ENCODE measurements around the gene LHFPL3. TPM values are rescaled to one million over a fixed set of nuclear protein-coding genes. Genes with fewer than 3 reads are reported as not detected.
"Not testable (repeated sequence)": the region's sequence is repeated elsewhere in the genome, so short reads cannot be mapped to it uniquely, and the experiment has no call there.

Gene LHFPL3
- total RNA-seq, 1 experiment from 2014 or later: not detected

GRCh38 chr7:104894726-104895521 is 566.5 kb downstream of the LHFPL3 start:
- no peak for DNase-seq (ENCODE audit: low read depth)

- no peak for DNase-seq (ENCODE audit: low read depth)
Observed at GRCh38 chr7:104895522-104896236, 567.3 kb downstream of the LHFPL3 start.

GRCh38 chr7:104898434-104898833 is 570.0 kb downstream of the LHFPL3 start:
- no peak for DNase-seq (ENCODE audit: low read depth)

- no peak for DNase-seq (ENCODE audit: low read depth)
Observed at GRCh38 chr7:104900525-104901239, 572.3 kb downstream of the LHFPL3 start.

- DNase-seq (ENCODE audit: low read depth): no peak
Observed at GRCh38 chr7:104901240-104901619, 572.8 kb downstream of the LHFPL3 start.

- no peak for DNase-seq (ENCODE audit: low read depth)
Observed at GRCh38 chr7:104902183-104902582, 573.8 kb downstream of the LHFPL3 start.

GRCh38 chr7:104903044-104903443 is 574.6 kb downstream of the LHFPL3 start:
- no peak for DNase-seq (ENCODE audit: low read depth)

- DNase-seq (ENCODE audit: low read depth): no peak
Observed at GRCh38 chr7:104903846-104904245, 575.4 kb downstream of the LHFPL3 start.

- DNase-seq (ENCODE audit: low read depth): no peak
Observed at GRCh38 chr7:104906032-104906431, 577.6 kb downstream of the LHFPL3 start.

- no peak for DNase-seq (ENCODE audit: low read depth)
Observed at GRCh38 chr7:104906556-104906955, 578.2 kb downstream of the LHFPL3 start.

- no peak for DNase-seq (ENCODE audit: low read depth)
Observed at GRCh38 chr7:104908636-104909035, 580.2 kb downstream of the LHFPL3 start.

- DNase-seq (ENCODE audit: low read depth): no peak
Observed at GRCh38 chr7:104909096-104909495, 580.7 kb downstream of the LHFPL3 start.

- DNase-seq (ENCODE audit: low read depth): peak; percentile 48
Observed at GRCh38 chr7:104914421-104914820, 586.0 kb downstream of the LHFPL3 start.

GRCh38 chr7:104921596-104921995 is 593.2 kb downstream of the LHFPL3 start:
- DNase-seq (ENCODE audit: low read depth): no peak

GRCh38 chr7:104922182-104923009 is 594.0 kb downstream of the LHFPL3 start:
- DNase-seq (ENCODE audit: low read depth): no peak

- peak; percentile 92 for DNase-seq (ENCODE audit: low read depth)
Observed at GRCh38 chr7:104923010-104923421, 594.6 kb downstream of the LHFPL3 start.

- not testable (repeated sequence) for DNase-seq (ENCODE audit: low read depth)
Observed at GRCh38 chr7:104926189-104926588, 597.8 kb downstream of the LHFPL3 start.

- no peak for DNase-seq (ENCODE audit: low read depth)
Observed at GRCh38 chr7:104926601-104927041, 598.2 kb downstream of the LHFPL3 start.

GRCh38 chr7:104927055-104927454 is 598.7 kb downstream of the LHFPL3 start:
- no peak for DNase-seq (ENCODE audit: low read depth)

- no peak for DNase-seq (ENCODE audit: low read depth)
Observed at GRCh38 chr7:104928721-104929400, 600.5 kb downstream of the LHFPL3 start.

GRCh38 chr7:104929921-104930320 is 601.5 kb downstream of the LHFPL3 start:
- no peak for DNase-seq (ENCODE audit: low read depth)
